ENCODE data around the gene KLK12.

KLK12 gene

GRCh38 chr19:51034704-51035103 is at the start of gene KLK12:
KLK12 (minus strand) TSS chr19:51035002; CDS start chr19:51034621, 381 bp downstream.
- no peak for FAIRE-seq

- no peak for FAIRE-seq
Measured at GRCh38 chr19:51084505-51084904, 49.7 kb upstream of the KLK12 start.

DNA sequence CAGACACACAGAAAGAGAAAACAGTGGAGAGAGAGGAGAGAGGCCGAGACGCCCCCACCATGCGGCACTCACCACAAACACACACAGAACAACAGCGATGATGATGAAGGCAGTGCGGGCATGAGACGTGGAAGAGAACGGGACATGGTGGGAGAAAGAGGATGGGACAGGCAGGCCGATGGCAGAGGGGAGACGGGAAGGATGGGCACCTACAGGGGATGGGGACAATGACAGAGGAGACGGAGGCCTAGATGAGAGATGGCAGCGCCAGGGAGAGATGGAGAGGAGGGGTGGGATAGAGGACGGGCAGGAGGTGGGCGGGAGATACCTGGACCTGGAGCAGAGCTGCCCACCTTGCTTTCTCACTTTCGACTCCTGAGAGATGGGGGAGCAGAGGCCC is 49.0 kb upstream of the KLK12 start:
- no peak for FAIRE-seq

- FAIRE-seq = no peak
Measured at GRCh38 chr19:51083181-51083580, 48.4 kb upstream of the KLK12 start.

GRCh38 chr19:51082611-51083010 is 47.8 kb upstream of the KLK12 start, which contains the start of gene KLK14:
KLK14 (minus strand) TSS chr19:51082887; CDS start chr19:51082614, 273 bp downstream.
- no peak for FAIRE-seq

GRCh38 chr19:51081476-51081875 is 46.7 kb upstream of the KLK12 start:
- FAIRE-seq = no peak

DNA sequence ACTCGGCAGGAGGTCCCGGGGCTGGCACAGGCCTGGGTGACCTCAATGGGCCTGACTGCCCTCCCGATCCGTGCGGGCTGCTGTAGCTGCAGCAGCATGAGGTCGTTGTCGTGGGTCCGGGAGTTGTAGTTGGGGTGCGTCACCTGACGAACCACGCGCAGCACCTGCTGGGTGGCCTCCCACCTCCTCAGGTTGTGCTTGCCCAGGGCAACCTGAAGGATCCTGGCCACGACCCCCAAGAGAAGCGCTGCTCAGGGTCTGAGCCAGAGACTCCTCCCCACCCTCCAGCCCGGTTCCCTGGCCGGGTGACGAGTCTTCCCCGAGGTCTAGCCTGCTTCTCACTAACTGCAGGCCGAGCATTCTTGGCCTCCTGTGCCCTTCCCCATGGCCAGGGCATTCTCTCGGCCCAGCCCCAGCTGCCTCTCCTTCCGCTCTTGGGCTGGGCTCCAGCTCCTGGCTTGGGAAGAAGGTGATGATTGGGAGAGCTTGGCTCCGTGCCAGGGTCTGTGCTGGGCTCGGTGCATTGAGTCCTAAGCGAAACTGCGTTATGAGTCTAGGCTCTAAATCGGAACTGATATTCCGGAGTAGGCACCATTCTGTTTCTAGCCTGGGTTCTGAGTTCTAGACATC is 44.8 kb upstream of the KLK12 start:
- no peak for FAIRE-seq

GRCh38 chr19:51078731-51079130 is 43.9 kb upstream of the KLK12 start:
- FAIRE-seq = no peak

DNA sequence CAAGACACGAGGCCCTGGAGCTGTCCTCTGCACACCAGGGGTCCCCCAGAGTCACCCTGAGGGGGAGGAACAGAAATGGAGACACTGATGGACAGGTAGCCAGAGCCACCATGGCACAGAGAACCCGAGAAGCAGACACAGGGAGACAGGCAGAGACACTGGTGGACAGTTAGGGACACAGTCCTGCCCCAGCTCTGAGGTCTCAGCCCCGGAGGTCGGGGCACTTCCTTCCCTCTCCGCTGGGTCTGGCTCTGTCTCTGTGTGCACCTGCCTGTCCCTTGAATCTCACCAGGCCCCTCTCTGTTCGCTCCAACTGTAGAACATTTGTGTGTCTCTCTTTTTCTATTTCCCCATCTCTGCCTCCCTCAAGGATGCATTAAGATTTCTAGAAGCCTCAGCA is 43.3 kb upstream of the KLK12 start:
- FAIRE-seq = no peak

- FAIRE-seq = no peak
Measured at GRCh38 chr19:51076631-51077213, 41.9 kb upstream of the KLK12 start.

DNA sequence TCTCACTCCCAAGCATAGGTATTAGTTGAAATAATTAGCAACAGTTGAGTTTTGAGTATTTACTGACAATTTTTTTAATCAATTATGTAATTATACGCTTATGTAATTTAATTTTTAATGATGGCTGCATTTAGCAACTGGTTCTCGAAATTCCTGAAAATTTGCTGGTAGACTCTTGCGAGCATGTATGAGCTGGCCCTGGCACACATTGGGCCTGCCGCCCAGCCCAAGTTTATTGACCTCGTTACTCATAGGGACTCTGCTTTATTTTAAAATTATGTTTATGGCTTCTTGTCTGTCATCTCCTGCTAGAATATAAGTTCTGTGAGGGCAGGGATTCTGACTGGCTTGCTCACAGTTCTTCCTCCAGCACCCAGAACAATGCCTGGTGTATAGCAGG is 41.2 kb upstream of the KLK12 start:
- no peak for FAIRE-seq

DNA sequence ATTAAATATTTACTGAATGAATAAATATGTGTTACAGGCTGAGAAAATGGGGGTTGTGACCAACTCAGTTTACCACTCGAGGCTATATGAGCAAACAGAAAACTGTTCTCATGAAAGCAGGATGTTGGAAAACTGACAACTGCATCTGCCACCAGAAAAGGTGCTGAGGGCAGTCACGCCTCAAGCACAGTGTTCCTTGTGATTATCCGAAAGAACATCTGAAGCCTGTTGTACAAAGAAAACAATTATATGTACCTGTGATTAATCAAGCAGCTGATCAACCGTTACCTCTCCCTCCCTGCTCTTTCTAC is 36.2 kb upstream of the KLK12 start:
- FAIRE-seq = no peak

DNA sequence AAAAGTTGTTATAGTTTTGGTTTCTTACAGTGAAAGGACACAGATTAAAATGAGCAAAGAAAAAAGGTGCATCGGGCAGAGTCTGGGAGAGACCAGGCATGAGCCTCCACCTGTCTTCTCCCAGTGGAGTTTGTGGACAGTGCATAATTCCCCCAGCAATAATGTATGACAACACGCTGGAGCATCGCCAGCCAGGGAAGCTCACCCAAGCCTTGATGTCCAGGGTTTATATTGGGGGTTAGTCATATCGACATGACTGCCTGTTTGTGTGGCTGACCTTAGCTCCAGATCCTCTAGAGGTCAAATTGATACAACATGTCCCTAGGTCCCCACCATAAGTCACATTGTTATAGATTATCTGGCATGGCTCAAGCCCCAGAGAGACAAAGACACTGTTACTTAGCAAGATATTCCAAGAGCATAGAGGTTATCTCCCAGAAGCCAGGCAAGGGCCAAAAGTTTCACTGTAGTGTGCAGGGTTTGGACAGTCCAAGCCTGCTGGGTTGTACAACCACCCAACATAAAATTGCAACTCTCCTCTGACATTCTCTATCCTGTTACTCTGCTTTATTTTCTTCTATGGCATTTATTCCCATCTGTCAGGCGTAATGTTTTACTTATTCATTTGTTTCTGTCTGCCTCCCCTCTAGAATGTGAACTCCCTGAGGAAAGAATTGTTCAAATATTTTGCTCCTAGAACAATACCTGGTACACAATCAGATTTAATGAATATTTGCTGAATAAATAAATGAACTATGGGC is 35.7 kb upstream of the KLK12 start:
- FAIRE-seq = no peak

- FAIRE-seq = no peak
Measured at GRCh38 chr19:51066393-51067186, 31.8 kb upstream of the KLK12 start.

DNA sequence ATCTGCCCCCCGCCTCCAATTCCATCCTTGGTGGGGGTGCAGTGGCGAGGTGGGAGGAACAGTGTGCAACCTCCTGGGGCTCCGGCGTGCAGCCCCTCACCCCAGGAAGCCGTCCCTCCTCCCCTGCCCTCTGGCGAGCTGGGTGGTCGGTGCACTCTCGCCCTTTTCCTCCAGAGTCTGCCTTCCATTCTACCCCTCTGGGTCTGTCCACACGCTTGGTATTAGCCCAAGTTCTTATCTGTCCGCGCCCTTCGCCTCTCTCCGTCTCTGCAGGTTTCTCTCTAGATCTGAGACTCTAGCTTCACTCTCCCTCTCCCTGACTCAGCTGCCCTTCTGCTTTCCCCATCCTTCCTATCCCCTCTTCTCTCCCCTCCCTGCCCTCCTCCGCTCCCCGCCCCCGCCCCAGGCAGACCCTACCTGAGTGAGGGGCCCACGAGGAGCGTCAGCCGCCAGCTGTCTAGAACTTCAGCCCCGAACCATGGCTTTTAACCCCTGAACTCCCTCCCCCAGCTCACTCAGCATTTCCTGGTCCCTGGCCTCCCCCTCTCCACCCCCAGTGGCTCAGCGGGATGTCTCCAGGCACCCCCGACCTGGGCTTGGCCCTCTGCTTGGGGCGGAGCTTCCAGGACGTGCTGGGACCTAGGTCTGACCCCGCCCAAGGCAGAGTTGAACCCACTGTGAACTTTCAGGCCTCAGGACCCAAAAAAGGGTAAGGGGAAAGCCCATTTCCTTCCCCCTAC is 30.6 kb upstream of the KLK12 start:
- FAIRE-seq = no peak

- no peak for FAIRE-seq
Measured at GRCh38 chr19:51064534-51065220, 29.9 kb upstream of the KLK12 start, which contains the start of gene KLK13. KLK13 (minus strand) TSS chr19:51065092; CDS start chr19:51065067, 25 bp downstream.

DNA sequence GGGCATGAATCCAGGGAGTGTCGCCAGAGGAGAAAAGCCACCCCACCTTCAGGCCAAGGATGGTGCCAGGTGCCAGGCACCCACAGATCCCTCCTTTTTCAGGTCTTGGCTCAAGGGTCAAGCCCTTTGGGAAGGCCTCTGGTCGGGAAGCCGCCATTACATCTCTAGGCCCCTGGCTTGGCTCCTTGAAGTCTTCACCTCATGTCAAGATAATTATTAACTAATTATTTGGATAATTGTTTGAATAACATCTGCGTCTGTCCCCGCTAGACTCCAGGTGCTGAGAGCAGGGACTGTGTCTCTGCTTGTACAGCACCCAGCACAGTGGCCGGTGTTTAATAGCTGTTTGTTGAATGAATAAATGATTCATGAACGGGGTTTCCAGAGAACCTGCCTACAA is 28.9 kb upstream of the KLK12 start:
- FAIRE-seq = no peak

GRCh38 chr19:51060973-51061372 is 26.2 kb upstream of the KLK12 start:
- FAIRE-seq = no peak

GRCh38 chr19:51060336-51060735 is 25.5 kb upstream of the KLK12 start:
- FAIRE-seq = no peak

DNA sequence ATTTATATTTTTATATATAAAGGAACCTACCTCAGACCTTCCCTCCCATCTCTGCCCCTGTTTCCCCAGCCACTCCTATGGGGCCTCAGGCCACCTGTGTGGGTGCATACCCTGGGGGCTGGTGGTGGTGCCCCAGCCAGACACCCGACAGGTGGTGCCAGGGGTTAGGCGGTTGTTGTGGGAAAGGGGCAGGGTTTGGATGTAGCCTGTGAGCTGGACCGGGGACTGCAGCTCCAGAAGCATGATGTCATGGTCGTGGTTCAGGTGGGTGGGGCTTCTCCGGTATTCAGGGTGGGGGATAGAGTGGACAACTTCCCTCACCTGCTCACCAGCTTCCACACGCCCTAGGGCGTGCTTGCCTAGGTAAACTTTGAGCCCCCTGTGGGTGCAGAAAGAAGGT is 24.9 kb upstream of the KLK12 start:
- FAIRE-seq = no peak

DNA sequence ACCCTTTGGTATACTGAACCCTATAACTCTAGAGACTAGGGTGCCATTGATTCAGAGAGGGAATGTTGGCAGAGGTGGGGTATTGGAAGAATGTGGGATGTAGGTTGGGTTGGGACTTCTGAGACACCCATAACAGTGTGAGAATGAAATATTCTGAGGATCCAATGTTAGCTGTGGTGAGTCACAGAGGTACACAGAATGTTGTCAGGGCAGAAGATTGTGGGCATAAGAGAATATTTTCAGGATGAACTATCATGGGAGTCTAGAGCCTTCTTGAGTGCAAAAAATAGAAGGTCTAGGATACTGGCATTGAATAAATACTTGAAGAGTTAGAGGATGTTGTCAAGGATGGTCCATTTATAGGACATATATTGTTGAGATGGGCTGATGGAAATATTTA is 21.1 kb upstream of the KLK12 start:
- no peak for FAIRE-seq

- no peak for FAIRE-seq
Measured at GRCh38 chr19:51047031-51047335, 12.2 kb upstream of the KLK12 start.
